AG04449 (cell line): ENCODE results near the gene LITAF.
"Not testable (repeated sequence)": the region's sequence is repeated elsewhere in the genome, so short reads cannot be mapped to it uniquely, and the experiment has no call there.

ENCODE experiments used
- CTCF ChIA-PET: fragments of 350-600 bp; formaldehyde crosslinking; extraction: SDS; loops from one replicate; lab custom pipeline; 2021; ENCODE audit warnings: antibody characterized with exemption; lab: Yijun Ruan, JAX
- POLR2A ChIA-PET: fragments of 400-600, 350-600 bp; formaldehyde crosslinking; extraction: SDS; loops from one replicate; lab custom pipeline; 2020; ENCODE audit warnings: antibody characterized with exemption, inconsistent platforms; lab: Yijun Ruan, JAX
- DNase-seq: peaks from one replicate; pipeline ENCODE4 v3.0.0-alpha.2; 2010; ENCODE audit warnings: low read depth, low spot score
- H3K4me3 ChIP-seq: 2 replicates; pipeline ENCODE4 v1.5.1; 2011; ENCODE audit warnings: low read depth, mild to moderate bottlenecking, control low read depth, low read length
- CTCF ChIP-seq: IDR thresholded peaks from one replicate; pipeline ENCODE4 v1.5.1; 2011; ENCODE audit warnings: mild to moderate bottlenecking, moderate library complexity, low read length, control low read depth, inconsistent platforms; ENCODE audit not compliant: insufficient read depth; ENCODE audit errors: missing control alignments

The LITAF gene

GRCh38 chr16:11511328-11511727 lies 75.4 kb downstream of the LITAF start:
- no peak for DNase-seq
- no peak for TF ChIP-seq CTCF
- ChIA-PET POLR2A (no interaction called here), CTCF (interaction anchor here (2.6 kb wide), 1 partner anchor 20 kb away, joined by 10 read pairs; no protein-coding TSS in a partner anchor)
- no peak overlapping the region for H3K4me3 ChIP-seq

- POLR2A ChIA-PET = no interaction called here
- H3K4me3 ChIP-seq = no peak overlapping the region
- no peak for DNase-seq
- CTCF ChIA-PET = interaction anchor here (2.6 kb wide), 1 partner anchor 21 kb away, joined by 10 read pairs; no protein-coding TSS in a partner anchor
- no peak for TF ChIP-seq CTCF
These were observed 76.3 kb downstream of the LITAF start for GRCh38 chr16:11510178-11510973.

- TF ChIP-seq CTCF = no peak
These were observed 78.7 kb downstream of the LITAF start for GRCh38 chr16:11507991-11508390.

GRCh38 chr16:11507350-11507749 lies 79.4 kb downstream of the LITAF start:
- ChIA-PET POLR2A (no interaction called here), CTCF (no interaction called here)
- no peak overlapping the region for H3K4me3 ChIP-seq
- TF ChIP-seq CTCF = no peak
- DNase-seq = no peak

More at GRCh38 chr16:11507991-11508390, 78.7 kb downstream of the LITAF start:
- CTCF ChIA-PET = no interaction called here
- no peak for DNase-seq
- H3K4me3 ChIP-seq = no peak overlapping the region
- POLR2A ChIA-PET = no interaction called here

GRCh38 chr16:11506741-11507305 lies 79.9 kb downstream of the LITAF start:
- POLR2A ChIA-PET = no interaction called here

GRCh38 chr16:11504261-11504660 lies 82.5 kb downstream of the LITAF start:
- CTCF ChIA-PET, POLR2A ChIA-PET, DNase-seq, H3K4me3 ChIP-seq: not testable (repeated sequence)

More at GRCh38 chr16:11506741-11507305, 79.9 kb downstream of the LITAF start:
- CTCF ChIA-PET = interaction anchor here (1.0 to 1.3 kb wide), 2 partner anchors 24 to 25 kb away, joined by 3 to 4 read pairs; no protein-coding TSS in a partner anchor
- no peak for DNase-seq
- no peak for TF ChIP-seq CTCF
- no peak overlapping the region for H3K4me3 ChIP-seq
